Measurements from ENCODE around the gene TRAPPC10. TPM values are rescaled to one million over a fixed set of nuclear protein-coding genes. Genes with fewer than 3 reads are reported as not detected.

Gene TRAPPC10
- total and polyA plus RNA-seq, 2 of the 8 experiments (the other 6 are each of a cell fraction or from before 2014, with no cell fraction given) = 18.5 to 29.8 TPM

DNA sequence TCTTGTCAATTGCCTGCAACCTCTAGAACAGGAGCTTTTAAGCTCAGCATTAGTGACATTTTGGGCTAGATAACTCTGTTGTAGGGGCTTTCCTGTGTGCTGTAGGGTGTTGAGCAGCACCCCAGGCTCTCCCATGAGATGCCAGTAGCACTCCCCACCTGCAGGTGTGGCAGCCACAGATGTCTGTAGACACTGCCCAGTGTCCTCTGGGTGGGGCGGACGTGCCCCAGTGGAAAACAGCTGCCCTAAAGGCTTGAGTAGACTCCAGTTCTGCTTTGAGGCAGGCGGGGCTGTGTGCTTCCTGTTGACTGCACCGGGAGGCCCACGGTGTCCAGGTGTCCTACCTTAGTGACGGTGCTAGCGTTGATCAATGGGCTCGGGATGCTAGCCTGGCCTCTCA, 78.2 kb downstream of the TRAPPC10 start:
- no peak overlapping the region for H2BK120ac ChIP-seq (replicated peaks; ENCODE audit: low read depth, low read length)
- H4K8ac ChIP-seq (ENCODE audit: extremely low read depth, insufficient read depth, low read length) = no peak overlapping the region
- H3K4me2 ChIP-seq (ENCODE audit: insufficient read depth in 1 of 2, low read depth in 2 of 2, low read length in 2 of 2) = no peak overlapping the region
- no peak overlapping the region for H3K9ac ChIP-seq (replicated peaks in 1 of 4; ENCODE audit: extremely low read depth in 1 of 4, low read depth in 3 of 4, low read length in 3 of 4)
- ChIA-PET CTCF (ENCODE audit: partially characterized antibody) (interaction anchor here (0.9 kb wide), 1 partner anchor 11 kb away, joined by 3 read pairs; no protein-coding TSS in a partner anchor), POLR2A (ENCODE audit: partially characterized antibody) (no interaction called here)
- WGBS, 2 experiments (ENCODE audit: extremely low coverage in 1 of 2, insufficient coverage in 1 of 2, insufficient read length in 1 of 2, insufficient replicate concordance in 2 of 2, low coverage in 1 of 2, low lambda C conversion rate in 2 of 2, missing lambda C conversion rate in 1 of 2) = 91% methylated on average over 8 of the region's 8 CpGs; no CpG with 5 or more reads in 1 of the 2 experiments
- no peak overlapping the region for H2BK15ac ChIP-seq (ENCODE audit: low read length)
- peaks cover 3% of the 10 kb centered on the region in 2 experiments for H4K20me1 ChIP-seq (replicated peaks in 1 of 2; ENCODE audit: control insufficient read depth in 1 of 2, insufficient read depth in 2 of 2, low read length in 2 of 2)
- peaks cover 6 to 47% (median 23%) of the 10 kb centered on the region in 4 experiments; a peak in 7 of 8 replicates for H3K36me3 ChIP-seq (ENCODE audit: control insufficient read depth in 2 of 4, insufficient read depth in 4 of 4, low read length in 3 of 4)
- no peak overlapping the region for H3K4me3 ChIP-seq (ENCODE audit: extremely low read depth in 1 of 4, insufficient read depth in 2 of 4, low read depth in 3 of 4, low read length in 4 of 4)
- no peak overlapping the region for H3K14ac ChIP-seq (ENCODE audit: insufficient read length)
- no peaks in the 10 kb centered on the region for H3K27me3 ChIP-seq (replicated peaks in 1 of 4; ENCODE audit: control insufficient read depth in 3 of 4, extremely low read depth in 1 of 4, insufficient read depth in 3 of 4, low read length in 3 of 4)
- no peak overlapping the region for H3K56ac ChIP-seq (replicated peaks; ENCODE audit: insufficient read length, low read depth, low read length)
- no peak for FAIRE-seq
- no peaks in the 10 kb centered on the region for H3K4me1 ChIP-seq (replicated peaks in 1 of 4; ENCODE audit: control insufficient read depth in 3 of 4, insufficient read depth in 4 of 4, low read length in 3 of 4)
- no peak overlapping the region for H3K27ac ChIP-seq (ENCODE audit: low read depth, low read length)
- no peak overlapping the region for H4K91ac ChIP-seq (replicated peaks; ENCODE audit: insufficient read length, low read length)
- H3K23ac ChIP-seq (ENCODE audit: insufficient read length) = no peak overlapping the region
- no peak overlapping the region for H2BK20ac ChIP-seq (ENCODE audit: low read length)
- H2BK12ac ChIP-seq (ENCODE audit: low read depth, low read length) = no peak overlapping the region
- no peaks in the 10 kb centered on the region for H3K79me2 ChIP-seq (ENCODE audit: control insufficient read depth in 1 of 2, insufficient read depth in 2 of 2, low read length in 2 of 2)
- no peaks in the 10 kb centered on the region for H3K79me1 ChIP-seq (ENCODE audit: low read depth, low read length)
- H2AK5ac ChIP-seq (ENCODE audit: low read depth, low read length) = no peak overlapping the region
- H3K23me2 ChIP-seq (ENCODE audit: low read depth, low read length) = no peaks in the 10 kb centered on the region
- no peak overlapping the region for H3K18ac ChIP-seq (ENCODE audit: extremely low read depth, low read length)
- no peak overlapping the region for H2BK5ac ChIP-seq (ENCODE audit: low read depth, low read length)
- H3K9me3 ChIP-seq (ENCODE audit: insufficient read depth in 2 of 2, low read depth in 1 of 2, low read length in 1 of 2) = no peaks in the 10 kb centered on the region
- H4K5ac ChIP-seq (ENCODE audit: insufficient read length, low read depth, low read length) = no peak overlapping the region
- no peak overlapping the region for H2AFZ ChIP-seq (ENCODE audit: low read length)
- no peak overlapping the region for H3K4ac ChIP-seq (replicated peaks; ENCODE audit: insufficient read length, low read depth, low read length)
- peak in 1 of 2 experiments; percentile 23 for DNase-seq (ENCODE audit: low read depth in 1 of 2, low spot score in 2 of 2)
- TF ChIP-seq JUN (IDR thresholded peaks at IDR 0.05; ENCODE audit: low read depth, low read length) (no peak), SAP30 (IDR thresholded peaks at IDR 0.05; ENCODE audit: insufficient read depth, insufficient replicate concordance, low read length) (no peak), KDM4A (IDR thresholded peaks at IDR 0.05; ENCODE audit: low read depth, low read length, severe bottlenecking) (no peak), BACH1 (IDR thresholded peaks at IDR 0.05; ENCODE audit: low read length) (no peak), RAD21 (IDR thresholded peaks at IDR 0.05 in 1 of 2, conservative IDR thresholded peaks at IDR 0.05 in 1 of 2; ENCODE audit: low read depth in 2 of 2, low read length in 2 of 2) (no peak), TCF12 (IDR thresholded peaks at IDR 0.05; ENCODE audit: low read depth, low read length) (no peak), CHD1 (IDR thresholded peaks at IDR 0.05; ENCODE audit: low read depth, low read length) (no peak), SIRT6 (IDR thresholded peaks at IDR 0.05; ENCODE audit: low read length) (no peak), SUZ12 (IDR thresholded peaks at IDR 0.05; ENCODE audit: low read length) (no peak), BCL11A (IDR thresholded peaks at IDR 0.05; ENCODE audit: low read depth in 2 of 2, low read length in 2 of 2) (no peak), GTF2F1 (IDR thresholded peaks at IDR 0.05; ENCODE audit: borderline replicate concordance, low read depth, low read length) (no peak), CTCF (IDR thresholded peaks at IDR 0.05; ENCODE audit: control extremely low read depth in 1 of 3, insufficient read depth in 1 of 3, low read depth in 1 of 3, low read length in 3 of 3) (no peak)
